Retinal pigment epithelial cell (primary cell): ENCODE measurements around the gene RMND1.
A peak's percentile ranks its signal among the peaks of the same experiment; 100 is the strongest.

Experiments
- DNase-seq: peaks from one replicate; pipeline ENCODE4 v3.0.0-alpha.2; 2010; ENCODE audit warnings: low read depth
- H3K4me3 ChIP-seq: 2 replicates; pipeline ENCODE4 v1.5.1; 2011; ENCODE audit warnings: mild to moderate bottlenecking, low read length, control low read depth, moderate library complexity
- CTCF ChIP-seq: conservative IDR thresholded peaks from 2 replicates; pipeline ENCODE4 v1.5.1; 2011; ENCODE audit warnings: low read depth, low read length, control low read depth, inconsistent platforms

The RMND1 gene

DNA sequence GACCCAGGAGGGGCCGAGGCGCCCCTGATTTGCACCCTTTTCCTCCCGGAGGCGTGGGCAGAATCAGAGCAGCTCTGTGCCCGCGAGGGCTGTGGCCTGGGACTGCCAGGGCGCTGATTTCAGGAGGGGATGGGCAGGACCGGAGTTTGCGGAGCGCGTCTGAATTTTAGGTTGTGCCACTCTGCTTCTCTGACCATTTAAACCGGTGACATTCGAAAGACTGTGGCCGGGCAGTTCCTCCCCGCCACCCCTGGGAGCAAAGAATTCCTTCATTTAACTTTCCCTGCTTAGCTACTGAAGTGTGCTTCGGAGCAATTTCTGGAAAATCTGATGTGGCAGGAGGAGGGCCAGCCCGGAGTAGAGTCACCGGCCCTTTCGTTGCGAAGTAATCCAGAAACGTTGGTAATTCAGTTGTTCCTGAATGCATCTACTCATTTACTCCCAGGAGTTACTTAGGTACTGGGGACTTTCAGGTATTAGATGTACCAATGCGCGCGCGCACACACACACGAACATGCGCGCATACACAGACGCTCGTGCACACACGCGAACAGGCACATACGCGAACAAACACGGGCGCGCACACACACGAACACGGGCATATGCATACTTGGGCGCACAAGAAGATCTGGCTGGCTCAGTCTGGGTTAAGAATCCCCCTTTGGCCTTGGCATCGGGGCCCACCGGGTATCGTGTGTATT, 42.5 kb upstream of the RMND1 start:
- H3K4me3 ChIP-seq = peak overlapping the region; percentile 70
- TF ChIP-seq CTCF = no peak
- DNase-seq = no peak

- no peak for TF ChIP-seq CTCF
- DNase-seq = no peak
Observed at GRCh38 chr6:151493804-151494234, 41.9 kb upstream of the RMND1 start, which contains the start of gene CCDC170. CCDC170 (plus strand) TSS chr6:151494017; CDS start chr6:151494129, 112 bp downstream.

DNA sequence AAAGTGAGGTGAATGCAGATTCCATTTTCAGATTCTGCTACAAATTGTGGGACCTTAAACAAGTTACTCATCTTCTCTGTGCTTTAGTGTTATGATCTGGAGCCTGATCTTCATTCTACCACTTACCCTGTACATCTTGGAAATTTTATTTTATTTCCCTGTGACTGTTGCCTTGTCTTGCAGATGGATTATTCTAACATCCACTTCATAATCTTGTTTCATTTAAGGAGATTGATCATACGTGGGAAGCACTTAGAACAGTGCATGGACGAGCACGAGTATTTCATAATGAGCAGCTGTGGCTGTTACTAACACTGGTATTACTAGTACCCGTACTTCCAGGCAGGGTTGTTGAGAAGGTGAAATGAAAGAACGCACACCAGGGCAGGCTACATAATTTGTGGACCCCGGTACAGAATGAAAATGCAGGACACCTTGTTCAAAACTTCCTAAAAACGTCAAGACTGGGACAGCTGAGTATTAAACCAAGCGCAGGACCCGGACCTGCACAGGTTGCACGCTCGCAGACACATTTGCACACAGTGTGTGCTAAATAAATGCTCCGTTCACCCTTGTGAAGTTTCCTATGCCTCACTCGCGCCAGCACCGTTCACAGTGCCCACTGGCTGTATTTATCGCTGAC, 41.4 kb upstream of the RMND1 start:
- no peak for TF ChIP-seq CTCF
- DNase-seq = no peak
- peak overlapping the region; percentile 70 for H3K4me3 ChIP-seq

More at GRCh38 chr6:151493804-151494234, 41.9 kb upstream of the RMND1 start, which contains the start of gene CCDC170:
- peak within 1 kb of the TSS; percentile 70 for H3K4me3 ChIP-seq

- no peak overlapping the region for H3K4me3 ChIP-seq
- TF ChIP-seq CTCF = no peak
- no peak for DNase-seq
Observed at GRCh38 chr6:151490996-151491395, 39.1 kb upstream of the RMND1 start.

GRCh38 chr6:151488226-151488625, 36.3 kb upstream of the RMND1 start:
- TF ChIP-seq CTCF = no peak
- DNase-seq = no peak
- H3K4me3 ChIP-seq = no peak overlapping the region

DNA sequence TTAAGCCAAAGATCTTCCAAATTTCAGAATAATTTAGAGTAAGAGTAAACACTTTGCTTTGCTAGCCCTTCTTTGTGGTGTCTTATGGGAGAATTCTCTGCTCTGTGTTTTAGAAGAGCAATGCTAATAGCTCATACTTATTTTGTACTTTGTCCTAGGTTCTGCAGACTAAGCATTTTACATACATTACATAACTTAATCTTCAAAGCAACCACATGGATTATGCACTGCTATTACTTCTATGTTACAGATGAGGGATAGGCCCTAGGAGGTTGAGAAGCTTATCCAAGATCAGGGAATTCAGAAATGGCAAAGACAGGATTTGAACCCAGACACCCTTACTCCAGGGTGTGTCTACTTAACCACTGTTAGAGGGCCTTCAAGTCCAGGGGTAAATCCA, 32.1 kb upstream of the RMND1 start:
- no peak for DNase-seq
- TF ChIP-seq CTCF = no peak
- no peak overlapping the region for H3K4me3 ChIP-seq

- no peak overlapping the region for H3K4me3 ChIP-seq
- TF ChIP-seq CTCF = no peak
- DNase-seq = no peak
Observed at GRCh38 chr6:151482290-151482689, 30.4 kb upstream of the RMND1 start.
